Stimulated activated CD8-positive, alpha-beta memory T cell treated with anti-CD3 and anti-CD28 coated beads, Interleukin-4, amount 100 ng/mL, for 24 hours (primary cell): ENCODE data around the gene PKIG.
"Not testable (repeated sequence)": the region's sequence is repeated elsewhere in the genome, so short reads cannot be mapped to it uniquely, and the experiment has no call there.

Source experiments
- DNase-seq: peaks from one replicate; pipeline ENCODE4 v3.0.0-alpha.2; 2020; ENCODE audit warnings: low read depth

PKIG gene

DNA sequence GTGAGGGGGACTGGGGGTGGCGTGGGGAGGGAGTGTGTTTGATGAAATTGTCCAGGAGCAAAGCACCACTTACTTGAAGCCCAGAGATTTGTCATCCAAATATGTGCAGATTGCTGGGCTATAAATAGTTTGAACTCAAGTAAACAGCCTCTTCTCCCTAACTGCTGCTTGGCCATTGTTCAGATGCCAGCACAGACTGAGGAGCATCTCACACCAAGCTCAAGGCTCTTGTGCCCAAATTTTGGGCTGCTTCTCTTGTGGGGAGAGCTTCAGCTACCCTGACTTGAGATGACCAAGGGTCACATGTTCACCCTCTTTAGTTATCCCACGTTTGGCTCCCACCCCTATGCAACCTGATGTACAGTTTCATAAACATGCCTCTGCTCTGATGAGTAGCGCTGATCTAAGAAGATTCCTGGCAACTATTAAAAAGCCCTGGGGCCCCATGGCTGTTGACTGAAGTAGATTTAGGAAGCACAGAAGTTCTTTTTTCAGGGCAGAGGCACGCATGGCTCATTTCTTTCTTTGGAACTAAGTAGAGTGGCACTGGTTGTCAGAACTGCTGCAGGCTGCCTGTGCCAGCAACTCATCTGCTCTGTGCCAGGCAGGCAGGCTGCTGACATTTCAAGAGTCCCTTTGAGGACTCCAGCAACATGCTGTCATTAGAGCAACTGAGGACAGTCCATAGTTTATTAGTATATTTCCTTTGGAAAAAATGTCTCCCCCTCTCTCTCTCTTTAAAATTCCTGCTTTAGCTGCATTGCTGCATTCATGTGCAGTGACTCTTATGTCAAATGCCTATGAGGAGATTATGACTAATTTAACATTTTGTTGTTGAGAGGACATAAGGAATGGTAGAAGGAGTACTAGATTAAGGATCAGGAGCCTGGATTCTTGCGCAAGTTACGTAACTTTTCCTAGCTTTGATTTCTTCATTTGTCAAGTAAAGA lies 9.6 kb upstream of the PKIG start:
- no peak for DNase-seq

DNA sequence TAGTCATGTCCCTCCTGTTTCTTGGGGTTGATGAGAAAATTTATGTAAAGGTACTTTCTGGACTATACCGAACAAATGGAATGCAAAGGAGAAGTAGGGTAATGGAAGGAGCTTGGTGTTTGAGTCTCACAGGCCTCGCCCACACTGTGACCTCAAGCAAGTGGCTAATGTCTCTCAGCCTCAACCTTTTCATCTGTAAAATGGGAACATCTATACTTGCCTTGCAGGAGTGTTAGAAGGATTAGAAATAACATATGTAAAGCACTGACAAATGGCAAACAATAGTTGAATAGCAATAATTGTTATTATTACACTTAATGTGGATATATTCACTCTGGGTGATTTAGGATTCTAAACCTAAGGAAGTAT lies 8.9 kb upstream of the PKIG start:
- DNase-seq = no peak

GRCh38 chr20:44574372-44574771 lies 8.0 kb upstream of the PKIG start:
- no peak for DNase-seq

GRCh38 chr20:44576297-44576696 lies 6.1 kb upstream of the PKIG start:
- no peak for DNase-seq

GRCh38 chr20:44579313-44580081 lies 2.9 kb upstream of the PKIG start:
- DNase-seq = no peak

GRCh38 chr20:44580581-44581268 lies 1.7 kb upstream of the PKIG start:
- DNase-seq = no peak

GRCh38 chr20:44581515-44581914 lies 864 bp upstream of the PKIG start:
- no peak for DNase-seq

GRCh38 chr20:44583157-44583556 lies 778 bp downstream of the PKIG start:
- no peak for DNase-seq

GRCh38 chr20:44584162-44584561 lies 1.8 kb downstream of the PKIG start:
- no peak for DNase-seq

DNA sequence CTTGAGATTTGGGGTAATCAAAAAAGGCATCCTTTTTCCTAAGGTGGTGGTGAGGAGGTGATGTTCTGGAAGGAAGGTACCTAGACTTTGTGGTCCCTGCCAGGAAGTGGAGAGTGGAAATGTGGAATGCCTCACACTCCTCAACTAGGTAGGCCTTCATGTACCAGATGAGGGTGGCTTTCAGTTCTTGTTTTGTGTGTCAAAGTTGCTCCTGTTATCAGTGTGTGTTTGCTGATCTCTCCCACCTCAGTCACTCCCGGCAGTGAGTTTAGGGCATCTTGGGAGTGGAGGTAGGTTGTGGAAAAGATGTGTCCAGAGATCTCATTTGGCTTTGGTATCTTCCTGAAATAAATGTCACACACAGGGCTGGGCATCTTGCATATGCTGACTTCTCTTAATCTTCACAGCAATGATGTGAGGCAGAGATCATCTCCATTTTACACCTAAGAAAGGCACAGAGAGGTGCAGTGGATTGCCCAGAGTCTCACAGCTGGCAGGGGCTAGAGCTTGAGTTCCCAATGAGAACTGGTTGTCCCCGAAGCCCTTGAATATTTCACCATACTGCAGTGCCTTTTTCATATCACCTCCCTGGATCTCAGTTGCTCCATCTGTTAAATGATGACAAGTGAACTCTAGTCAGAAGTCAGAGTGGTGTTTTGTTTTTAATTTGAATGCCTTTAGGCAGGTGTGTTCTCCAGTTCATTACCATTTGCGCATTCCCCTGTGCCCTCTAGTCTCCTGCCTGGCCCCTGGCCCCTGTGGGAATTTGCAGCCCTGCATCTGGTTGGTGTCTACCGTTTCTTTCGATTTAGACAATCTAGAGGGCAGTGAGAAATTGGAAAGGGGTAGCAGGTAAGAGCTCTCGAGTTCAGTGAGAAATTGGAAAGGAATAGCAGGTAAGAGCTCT lies 2.9 kb downstream of the PKIG start:
- no peak for DNase-seq

GRCh38 chr20:44586289-44586911 lies 4.0 kb downstream of the PKIG start:
- DNase-seq = no peak

GRCh38 chr20:44587035-44587980 lies 4.9 kb downstream of the PKIG start:
- DNase-seq = no peak

DNA sequence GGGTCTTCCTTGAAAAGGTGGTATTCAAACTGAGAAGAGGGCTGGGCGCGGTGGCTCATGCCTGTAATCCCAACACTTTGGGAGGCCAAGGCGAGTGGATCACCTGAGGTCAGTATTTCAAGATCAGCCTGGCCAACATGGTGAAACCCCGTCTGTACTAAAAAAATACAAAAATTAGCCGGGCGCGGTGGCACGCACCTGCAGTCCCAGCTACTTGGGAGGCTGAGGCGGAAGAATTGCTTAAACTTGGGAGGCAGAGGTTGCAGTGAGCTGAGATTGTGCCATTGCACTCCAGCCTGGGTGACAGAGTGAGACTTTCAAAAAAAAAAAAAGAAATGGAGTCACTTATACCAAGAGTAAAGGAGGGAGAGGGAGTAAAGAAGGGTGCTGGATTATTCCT lies 5.9 kb downstream of the PKIG start:
- not testable (repeated sequence) for DNase-seq

- DNase-seq = no peak
Measured at GRCh38 chr20:44589537-44589936, 7.2 kb downstream of the PKIG start.

- no peak for DNase-seq
Measured at GRCh38 chr20:44590980-44591778, 8.8 kb downstream of the PKIG start.

- DNase-seq = no peak
Measured at GRCh38 chr20:44592366-44592765, 10.0 kb downstream of the PKIG start.

- no peak for DNase-seq
Measured at GRCh38 chr20:44593751-44594150, 11.4 kb downstream of the PKIG start.

DNA sequence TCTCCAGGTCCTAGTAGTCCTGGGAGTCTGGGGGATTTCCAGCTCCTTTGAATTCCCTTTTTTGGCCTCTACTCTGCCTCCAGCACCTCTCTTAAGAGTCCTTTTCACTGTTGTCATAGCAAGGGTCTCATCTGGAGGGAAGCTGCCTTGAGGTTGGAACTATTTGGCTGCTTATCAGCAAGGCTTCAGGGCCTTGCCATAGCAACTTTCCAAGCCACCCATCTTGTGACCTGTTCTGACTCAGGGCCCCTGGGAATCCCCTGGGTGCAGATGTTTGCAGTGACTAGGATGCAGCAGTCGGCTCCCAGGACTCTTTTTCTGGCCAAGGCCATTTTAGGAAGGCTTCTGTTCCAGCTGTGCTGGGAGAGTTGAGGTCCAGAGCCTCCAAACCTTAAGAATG lies 12.4 kb downstream of the PKIG start:
- DNase-seq = no peak

- DNase-seq = no peak
Measured at GRCh38 chr20:44596010-44596409, 13.6 kb downstream of the PKIG start.
